HuH-7 (cell line): ENCODE measurements around the gene AGAP5.
"Not testable (repeated sequence)": the region's sequence is repeated elsewhere in the genome, so short reads cannot be mapped to it uniquely, and the experiment has no call there.

ENCODE experiments used
- DNase-seq: peaks from one replicate; pipeline ENCODE4 v3.0.0; 2011; ENCODE audit warnings: low spot score

AGAP5 gene

GRCh38 chr10:73697675-73698159 lies at the start of gene AGAP5:
Gene AGAP5, minus strand, starts transcription at chr10:73698109. Its CDS starts 354 bp downstream, at chr10:73697755.
- not testable (repeated sequence) for DNase-seq

GRCh38 chr10:73746721-73747120 lies 48.8 kb upstream of the AGAP5 start:
- DNase-seq, result no peak

DNA sequence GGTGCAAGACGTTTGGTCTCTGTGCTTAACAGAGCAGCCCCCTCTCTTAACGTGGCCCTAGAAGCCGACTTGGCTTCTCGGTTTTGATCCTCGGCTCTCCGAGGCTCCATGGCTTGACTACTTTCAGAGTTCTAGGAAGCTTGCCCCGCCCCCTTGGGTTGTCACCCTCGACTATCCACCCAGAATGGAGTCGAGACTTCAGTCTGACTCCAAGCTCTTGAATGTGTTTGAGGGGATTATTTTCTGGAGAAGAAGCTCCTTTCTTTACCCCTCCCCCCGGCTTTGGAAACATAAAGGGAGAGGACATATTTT lies 46.7 kb upstream of the AGAP5 start:
- peak; percentile 32 for DNase-seq

DNA sequence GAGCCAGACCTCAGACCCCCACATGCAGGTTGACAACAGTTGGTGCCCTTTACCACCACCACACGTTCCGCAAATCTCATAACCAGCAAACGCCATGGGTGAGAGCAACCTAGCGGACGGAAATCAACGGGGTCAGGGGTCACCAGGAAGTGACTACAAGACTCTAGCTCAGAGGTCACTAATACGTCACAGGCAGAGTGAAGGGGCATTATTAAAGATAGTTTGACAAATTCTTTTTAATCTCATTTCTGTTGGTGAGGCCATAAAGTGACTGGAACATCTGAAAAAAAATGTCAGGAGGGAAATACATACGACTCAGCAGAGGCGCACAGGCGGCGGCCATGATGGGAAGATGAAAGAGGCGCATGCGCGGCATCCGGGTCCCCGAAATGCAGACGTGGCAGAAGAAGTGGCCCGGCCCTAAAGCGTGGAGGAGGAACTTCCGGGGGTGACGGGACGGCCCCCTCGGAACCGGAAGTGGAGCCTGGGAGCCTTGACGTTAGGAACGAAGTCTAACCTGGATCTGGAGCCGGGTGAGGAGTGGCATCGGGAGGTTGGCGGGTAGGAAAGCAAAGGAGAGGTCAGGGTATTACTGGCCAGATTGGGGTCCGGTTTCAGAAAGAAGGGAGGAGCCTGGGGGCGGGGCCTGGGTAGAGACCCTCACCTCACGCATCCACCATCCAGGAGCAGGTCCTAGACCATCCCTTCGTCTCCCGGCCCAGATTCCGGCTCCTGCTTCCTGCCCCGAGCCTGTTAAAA lies 46.2 kb upstream of the AGAP5 start, which contains the start of gene SEC24C:
Gene SEC24C, plus strand, starts transcription at position 468 of the 759 bp plus-strand sequence. CDS start 2,461 bp downstream, outside the sequence.
- peak; percentile 80 for DNase-seq

DNA sequence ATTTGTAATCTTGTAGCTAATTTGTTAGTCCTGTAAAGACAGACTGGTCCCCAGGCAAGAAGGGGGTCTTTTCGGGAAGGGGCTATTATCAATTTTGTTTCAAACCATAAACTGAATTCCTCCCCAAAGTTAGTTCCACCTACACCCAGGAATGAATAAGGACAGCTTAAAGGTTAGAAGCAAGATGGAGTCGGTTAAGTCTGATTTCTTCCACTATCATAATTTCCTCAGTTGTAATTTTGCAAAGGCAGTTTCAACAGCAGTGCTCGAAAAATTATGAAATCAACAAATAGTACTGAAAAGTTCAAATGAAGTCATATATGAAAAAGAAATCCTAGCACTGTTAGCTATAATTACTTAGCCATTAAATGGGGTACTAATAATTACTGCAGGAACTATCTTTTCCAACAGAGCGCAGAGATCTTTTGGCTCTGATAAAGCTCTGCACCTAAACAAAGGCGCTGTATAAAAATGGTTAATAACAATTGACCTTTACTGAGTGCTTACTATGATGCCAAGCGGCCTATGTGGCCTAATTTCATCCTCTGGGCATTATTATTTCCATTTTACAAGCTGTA lies 45.5 kb upstream of the AGAP5 start:
- DNase-seq, result no peak

DNA sequence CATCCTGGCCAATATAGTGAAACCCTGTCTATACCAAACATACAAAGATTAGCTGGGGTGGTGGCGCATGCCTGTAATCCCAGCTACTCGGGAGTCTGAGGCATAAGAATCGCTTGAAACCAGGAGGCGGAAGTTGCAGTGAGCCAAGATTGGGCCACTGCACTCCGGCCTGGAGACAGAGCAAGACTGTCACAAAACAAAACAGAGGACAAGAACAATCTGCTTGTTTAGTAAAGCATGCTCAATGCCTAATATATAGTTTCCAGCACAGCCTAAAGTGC lies 44.5 kb upstream of the AGAP5 start:
- no peak for DNase-seq

DNA sequence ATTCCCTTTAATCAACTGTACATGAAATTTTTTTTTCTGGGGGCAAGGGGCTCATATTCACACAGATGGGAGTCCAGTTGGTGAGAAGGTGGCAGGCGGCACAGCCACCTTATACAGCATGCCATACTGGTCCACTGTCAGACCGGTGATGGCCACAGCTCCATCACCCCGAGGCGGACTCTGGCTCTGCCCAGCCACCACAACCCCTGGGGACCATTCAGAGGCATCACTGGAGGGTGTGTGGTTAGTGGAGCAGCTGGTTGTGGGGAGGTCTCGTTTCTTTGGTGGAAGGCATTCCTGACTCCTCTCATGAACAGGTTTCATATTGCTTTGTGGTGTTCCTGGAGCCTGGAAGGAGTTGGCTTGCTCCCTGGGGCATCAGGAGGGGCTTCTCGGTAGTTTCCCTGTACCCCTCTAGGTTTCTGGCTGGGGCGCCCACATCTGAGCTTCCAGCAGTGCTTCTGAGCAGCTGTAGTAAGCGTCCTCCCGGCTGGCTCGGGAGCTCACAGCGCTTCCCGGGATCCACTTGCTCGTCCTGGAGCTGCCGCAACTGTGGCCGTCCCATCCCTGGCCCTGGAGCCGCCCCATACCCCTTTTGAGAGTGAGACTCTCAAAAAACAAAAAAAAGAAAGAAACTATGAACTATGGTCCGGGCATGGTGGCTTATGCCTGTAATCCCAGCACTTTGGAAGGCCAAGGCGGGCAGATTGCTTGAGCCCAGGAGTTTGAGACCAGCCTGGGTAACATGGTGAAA lies 42.8 kb upstream of the AGAP5 start:
- not testable (repeated sequence) for DNase-seq

- no peak for DNase-seq
Measured at GRCh38 chr10:73734796-73735305, 36.9 kb upstream of the AGAP5 start.

GRCh38 chr10:73734028-73734720 lies 36.3 kb upstream of the AGAP5 start:
- no peak for DNase-seq

DNA sequence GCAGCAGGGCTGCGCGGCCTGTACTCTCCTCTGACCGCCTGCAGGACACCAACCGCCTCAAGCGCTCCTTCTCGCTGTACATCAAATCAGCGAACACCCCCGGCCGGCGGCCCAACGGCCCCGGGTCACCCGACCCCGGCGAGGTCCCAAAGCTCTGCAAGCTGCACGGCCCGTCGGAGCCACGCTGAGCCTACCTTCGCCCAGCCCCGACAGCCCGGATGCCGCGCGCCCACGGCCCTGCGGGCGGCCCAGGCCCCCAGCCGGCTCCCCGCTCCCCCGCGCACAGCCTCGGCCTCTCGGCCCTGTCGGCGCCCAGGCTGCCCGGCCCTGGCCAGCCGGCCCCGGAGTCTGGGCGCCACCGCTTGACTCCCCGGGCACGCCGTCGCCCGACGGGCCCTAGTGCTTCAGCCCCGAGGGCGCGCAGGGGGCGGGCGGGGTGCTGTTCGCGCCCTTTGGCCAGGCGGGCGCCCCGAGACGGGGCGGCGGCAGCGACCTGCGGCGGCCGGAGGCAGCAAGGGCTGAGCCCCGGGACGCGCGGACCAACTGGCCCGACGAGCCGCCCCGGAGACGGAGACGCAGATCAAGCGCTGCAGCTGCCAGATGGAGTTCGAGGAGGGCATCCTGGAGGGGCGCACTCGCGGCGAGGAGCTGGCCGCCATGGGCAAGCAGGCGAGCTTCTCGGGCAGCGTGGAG lies 35.2 kb upstream of the AGAP5 start:
- no peak for DNase-seq

DNA sequence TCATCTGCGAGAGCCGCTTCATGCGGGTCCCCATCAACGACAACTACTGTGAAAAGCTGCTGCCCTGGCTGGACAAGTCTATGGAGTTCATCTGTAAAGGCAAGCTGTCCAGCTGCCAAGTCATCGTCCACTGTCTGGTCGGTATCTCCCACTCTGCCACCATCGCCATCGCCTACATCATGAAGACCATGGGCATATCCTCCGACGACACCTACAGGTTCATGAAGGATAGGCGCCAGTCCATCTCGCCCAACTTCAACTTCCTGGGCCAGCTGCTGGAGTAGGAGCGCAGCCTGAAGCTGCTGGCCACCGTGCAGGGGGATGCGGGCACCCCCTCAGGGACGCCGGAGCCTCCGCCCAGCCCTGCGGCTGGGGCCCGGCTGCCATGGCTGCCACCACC lies 34.5 kb upstream of the AGAP5 start:
- DNase-seq, result no peak

DNA sequence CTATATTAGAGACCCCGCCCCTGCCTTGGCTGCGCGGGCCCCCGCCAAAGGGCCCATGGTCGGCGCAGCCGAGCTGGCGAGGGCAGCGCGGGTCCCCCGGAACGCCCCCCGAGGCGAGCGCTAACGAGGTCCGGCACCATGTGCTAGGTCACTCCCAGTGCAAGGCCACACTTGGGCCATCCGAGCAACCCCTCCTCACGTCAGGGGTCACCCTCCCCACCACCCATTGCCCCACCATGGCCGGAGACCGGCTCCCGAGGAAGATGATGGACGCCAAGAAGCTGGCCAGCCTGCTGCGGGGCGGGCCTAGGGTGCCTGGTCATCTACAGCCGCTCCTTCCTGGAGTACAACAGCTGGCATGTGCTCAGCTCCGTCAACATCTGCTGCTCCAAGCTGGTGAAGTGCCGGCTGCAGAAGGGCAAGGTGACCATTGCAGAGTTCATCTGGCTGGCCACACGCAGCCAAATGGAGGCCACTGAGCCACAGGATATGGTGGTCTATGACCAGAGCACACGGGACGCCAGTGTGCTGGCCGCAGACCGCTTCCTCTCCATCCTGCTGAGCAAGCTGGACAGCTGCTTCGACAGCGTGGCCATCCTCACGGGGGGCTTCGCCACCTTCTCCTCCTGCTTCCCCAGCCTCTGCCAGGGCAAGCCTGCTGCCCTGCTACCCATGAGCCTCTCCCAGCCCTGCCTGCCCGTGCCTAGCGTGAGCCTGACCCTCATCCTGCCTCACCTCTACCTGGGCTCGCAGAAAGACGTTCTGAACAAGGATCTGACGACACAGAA lies 33.9 kb upstream of the AGAP5 start:
- DNase-seq, result no peak

- peak; percentile 60 for DNase-seq
Measured at GRCh38 chr10:73730153-73730906, 32.4 kb upstream of the AGAP5 start.

DNA sequence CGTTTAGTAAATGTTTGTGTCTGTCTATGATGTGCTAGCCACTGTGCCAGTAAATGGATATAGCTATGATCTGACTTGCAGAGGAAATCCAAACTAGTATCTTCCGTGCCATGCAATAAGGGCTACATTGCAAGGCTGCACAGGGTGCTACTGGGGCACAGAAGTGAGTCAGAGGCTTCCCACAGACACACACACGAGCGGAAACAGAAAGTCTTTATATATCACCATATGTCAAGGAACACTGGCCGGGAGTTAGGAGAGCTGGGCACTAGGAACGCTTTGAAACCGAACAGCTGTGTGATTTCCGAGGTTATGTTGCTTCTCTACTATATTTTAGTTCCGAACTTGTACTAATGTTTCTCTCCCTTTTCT lies 31.9 kb upstream of the AGAP5 start:
- DNase-seq, result not testable (repeated sequence)

DNA sequence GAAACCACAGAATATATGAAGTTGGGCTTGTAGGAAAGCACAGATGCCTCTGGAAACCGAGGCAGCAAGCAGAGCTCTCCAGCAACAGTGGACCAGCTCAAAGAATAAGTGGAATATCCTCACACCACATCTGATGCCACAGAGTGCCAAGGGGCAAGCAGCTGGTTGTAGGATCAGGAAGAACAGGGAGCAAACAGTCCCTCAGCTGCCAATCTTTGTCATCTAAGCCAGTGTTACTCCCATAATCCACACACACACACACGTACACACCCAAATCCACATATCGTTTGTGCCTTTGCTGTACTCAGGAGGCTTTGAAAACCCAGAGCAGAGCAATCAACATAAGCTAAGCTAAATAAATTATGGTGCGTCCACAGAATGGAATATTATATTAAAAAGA lies 25.6 kb upstream of the AGAP5 start:
- no peak for DNase-seq

DNA sequence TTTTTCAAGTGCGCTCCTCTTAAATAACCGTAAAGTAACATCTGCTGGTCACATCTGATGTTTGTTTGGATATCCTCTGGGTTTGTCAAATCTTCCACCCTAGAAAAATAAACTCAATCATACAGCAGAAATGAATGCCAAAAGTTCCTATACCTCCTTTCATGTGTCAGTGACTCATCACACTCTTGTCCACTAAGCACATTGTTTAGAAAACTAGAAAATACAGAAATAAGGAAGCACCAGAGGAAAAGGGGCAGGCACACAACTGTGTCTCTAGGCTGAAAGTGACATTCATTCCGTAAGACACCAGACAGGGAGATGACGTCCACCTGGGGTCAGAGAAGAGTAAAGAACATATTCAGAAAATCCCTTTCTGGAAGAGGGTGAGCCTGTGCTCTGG lies 22.7 kb upstream of the AGAP5 start:
- DNase-seq, result not testable (repeated sequence)

- DNase-seq, result no peak
Measured at GRCh38 chr10:73717556-73717955, 19.6 kb upstream of the AGAP5 start.

DNA sequence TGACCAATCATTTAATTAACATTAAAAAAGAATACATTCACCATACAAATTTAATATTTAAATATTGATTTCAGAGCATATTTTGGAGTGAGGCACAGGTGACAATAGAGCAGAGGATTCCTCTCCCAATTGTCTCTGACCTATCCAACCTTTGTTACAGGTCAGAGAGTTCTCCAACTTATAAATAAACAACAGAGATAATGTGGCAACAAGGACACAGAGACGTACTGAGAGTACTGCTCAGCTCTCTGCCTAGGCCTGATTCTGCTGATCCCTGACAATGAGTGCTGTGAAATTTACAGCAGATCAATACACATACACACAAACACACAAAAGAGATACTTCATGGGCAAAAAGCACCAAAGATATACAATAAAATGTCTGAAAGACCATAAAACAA lies 18.3 kb upstream of the AGAP5 start:
- DNase-seq, result no peak

DNA sequence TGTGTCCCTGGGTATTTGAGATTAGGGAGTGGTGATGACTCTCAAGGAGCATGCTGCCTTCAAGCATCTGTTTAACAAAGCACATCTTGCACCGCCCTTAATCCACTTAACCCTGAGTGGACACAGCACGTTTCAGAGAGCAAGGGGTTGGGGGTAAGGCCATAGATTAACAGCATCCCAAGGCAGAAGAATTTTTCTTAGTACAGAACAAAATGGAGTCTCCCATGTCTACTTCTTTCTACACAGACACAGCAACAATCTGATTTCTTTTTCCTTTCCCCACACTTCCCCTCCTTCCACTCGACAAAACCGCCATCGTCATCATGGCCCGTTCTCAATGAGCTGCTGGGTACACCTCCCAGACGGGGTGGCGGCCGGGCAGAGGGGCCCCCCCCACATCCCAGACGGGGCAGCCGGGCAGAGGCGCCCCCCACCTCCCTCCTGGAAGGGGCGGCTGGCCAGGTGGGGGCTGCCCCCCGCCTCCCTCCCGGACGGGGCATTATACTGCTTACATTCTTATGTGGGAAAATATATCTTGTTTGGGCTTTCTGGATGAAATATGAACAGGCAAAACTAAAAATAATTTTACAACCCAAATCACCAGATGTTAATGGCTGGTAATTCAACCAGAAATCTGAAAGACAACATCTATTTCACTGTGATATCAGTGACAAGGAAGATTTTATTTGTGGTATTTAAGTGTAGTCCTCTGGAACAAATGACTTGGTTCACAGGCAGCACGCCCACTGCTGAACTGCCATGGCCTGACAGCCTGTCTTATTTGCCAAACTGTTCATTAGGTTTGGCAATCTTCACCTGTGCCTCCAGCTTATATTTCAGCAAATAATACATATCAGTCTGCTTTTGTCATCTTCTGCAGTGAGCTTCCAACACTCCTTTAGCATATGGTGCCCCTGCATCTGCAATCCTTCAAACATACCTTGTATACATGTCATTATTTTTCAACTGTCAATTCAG lies 17.6 kb upstream of the AGAP5 start:
- not testable (repeated sequence) for DNase-seq
